ENCODE measurements around the gene ICOSLG.
"Not testable (repeated sequence)": the region's sequence is repeated elsewhere in the genome, so short reads cannot be mapped to it uniquely, and the experiment has no call there.

ICOSLG gene

DNA sequence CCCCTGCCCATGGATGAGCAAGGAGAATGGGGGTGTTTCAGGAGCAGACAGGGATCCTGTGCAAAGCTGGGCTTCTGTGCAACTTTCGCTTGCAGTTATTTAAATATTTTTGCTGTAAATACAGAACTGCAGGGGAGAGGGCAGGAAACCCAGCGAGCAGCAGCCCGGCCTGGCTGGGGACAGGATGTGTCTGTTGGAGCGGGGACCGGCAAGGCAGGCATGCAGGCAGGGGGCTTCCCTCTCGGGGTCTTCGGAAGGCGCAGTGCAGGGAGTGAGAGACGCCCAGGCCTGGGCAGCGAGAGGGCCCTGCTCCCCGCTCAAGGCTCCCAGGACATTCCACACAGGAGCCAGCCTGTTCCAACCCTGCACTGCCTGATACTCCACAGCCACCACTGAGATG, 43.2 kb upstream of the ICOSLG start:
- FAIRE-seq (no peak), DNase-seq (ENCODE audit: insufficient read length, low spot score) (no peak)
- TF ChIP-seq, protein P1, sequence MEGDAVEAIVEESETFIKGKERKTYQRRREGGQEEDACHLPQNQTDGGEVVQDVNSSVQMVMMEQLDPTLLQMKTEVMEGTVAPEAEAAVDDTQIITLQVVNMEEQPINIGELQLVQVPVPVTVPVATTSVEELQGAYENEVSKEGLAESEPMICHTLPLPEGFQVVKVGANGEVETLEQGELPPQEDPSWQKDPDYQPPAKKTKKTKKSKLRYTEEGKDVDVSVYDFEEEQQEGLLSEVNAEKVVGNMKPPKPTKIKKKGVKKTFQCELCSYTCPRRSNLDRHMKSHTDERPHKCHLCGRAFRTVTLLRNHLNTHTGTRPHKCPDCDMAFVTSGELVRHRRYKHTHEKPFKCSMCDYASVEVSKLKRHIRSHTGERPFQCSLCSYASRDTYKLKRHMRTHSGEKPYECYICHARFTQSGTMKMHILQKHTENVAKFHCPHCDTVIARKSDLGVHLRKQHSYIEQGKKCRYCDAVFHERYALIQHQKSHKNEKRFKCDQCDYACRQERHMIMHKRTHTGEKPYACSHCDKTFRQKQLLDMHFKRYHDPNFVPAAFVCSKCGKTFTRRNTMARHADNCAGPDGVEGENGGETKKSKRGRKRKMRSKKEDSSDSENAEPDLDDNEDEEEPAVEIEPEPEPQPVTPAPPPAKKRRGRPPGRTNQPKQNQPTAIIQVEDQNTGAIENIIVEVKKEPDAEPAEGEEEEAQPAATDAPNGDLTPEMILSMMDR (IDR thresholded peaks at IDR 0.05; ENCODE audit: insufficient read depth, missing control alignments): no peak

DNA sequence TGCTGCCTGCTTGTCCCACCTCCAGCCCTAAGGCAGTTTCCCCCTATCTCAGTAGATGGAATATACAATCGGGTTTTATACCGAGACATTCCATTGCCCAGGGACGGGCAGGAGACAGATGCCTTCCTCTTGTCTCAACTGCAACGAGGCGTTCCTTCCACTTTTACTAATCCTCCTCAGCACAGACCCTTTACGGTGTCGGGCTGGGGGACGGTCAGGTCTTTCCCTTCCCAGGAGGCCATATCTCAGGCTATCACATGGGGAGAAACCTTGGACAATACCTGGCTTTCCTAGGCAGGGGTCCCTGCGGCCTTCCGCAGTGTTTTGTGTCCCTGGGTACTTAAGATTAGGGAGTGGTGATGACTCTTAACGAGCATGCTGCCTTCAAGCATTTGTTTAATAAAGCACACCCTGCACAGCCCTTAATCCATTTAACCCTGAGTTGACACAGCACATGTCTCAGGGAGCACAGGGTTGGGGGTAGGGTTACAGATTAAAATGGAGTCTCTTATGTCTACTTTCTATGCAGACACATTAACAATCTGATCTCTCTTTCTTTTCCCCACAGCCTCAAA, 42.6 kb upstream of the ICOSLG start:
- not testable (repeated sequence) for FAIRE-seq; DNase-seq (ENCODE audit: insufficient read length, low spot score)

DNA sequence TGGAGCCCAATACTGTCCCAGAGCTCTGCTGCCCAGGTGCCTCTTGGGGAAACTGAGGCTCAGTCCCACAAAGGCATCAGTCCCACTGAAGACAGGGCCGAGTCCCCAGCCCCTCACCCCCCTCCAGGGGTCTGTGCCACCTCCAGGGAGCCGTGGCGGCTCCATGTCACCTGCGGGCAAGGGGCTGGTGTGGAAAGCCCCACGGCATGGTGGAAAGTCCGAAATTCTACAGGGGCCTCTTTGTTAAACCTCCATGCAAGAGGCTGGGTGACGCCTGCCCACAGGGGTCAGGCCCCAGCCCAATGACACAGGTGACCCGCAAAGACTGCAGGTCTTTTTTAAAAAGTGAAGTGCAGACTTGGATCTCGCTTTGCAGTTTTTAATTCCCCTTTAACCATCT, 41.6 kb upstream of the ICOSLG start:
- FAIRE-seq: no peak
- DNase-seq (ENCODE audit: insufficient read length, low spot score): no peak

DNA sequence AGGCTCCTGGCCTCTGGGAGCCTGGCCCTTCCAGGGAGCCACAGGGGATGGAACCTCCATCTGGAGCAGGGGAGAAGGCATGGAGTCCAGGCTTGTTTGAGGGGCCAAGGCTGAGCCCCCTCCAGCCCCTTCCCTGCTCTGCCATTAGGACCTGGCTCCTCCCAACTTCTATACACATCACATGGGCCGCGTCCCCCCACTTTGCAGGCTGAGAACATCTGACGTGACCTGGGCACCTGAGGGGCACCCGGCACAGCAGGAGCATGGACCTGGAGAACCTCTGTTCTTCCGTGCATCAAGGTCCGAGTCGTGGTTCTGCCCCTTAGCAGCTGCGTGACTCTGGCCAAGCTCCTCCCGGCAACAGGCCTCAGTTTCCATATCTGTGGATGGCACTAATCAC, 41.1 kb upstream of the ICOSLG start:
- DNase-seq (ENCODE audit: insufficient read length, low spot score) (no peak), FAIRE-seq (no peak)
- TF ChIP-seq, protein P1 (IDR thresholded peaks at IDR 0.05; ENCODE audit: insufficient read depth, missing control alignments): no peak

More for the DNA sequence above, 41.6 kb upstream of the ICOSLG start:
- TF ChIP-seq, protein P1 (IDR thresholded peaks at IDR 0.05; ENCODE audit: insufficient read depth, missing control alignments): no peak

DNA sequence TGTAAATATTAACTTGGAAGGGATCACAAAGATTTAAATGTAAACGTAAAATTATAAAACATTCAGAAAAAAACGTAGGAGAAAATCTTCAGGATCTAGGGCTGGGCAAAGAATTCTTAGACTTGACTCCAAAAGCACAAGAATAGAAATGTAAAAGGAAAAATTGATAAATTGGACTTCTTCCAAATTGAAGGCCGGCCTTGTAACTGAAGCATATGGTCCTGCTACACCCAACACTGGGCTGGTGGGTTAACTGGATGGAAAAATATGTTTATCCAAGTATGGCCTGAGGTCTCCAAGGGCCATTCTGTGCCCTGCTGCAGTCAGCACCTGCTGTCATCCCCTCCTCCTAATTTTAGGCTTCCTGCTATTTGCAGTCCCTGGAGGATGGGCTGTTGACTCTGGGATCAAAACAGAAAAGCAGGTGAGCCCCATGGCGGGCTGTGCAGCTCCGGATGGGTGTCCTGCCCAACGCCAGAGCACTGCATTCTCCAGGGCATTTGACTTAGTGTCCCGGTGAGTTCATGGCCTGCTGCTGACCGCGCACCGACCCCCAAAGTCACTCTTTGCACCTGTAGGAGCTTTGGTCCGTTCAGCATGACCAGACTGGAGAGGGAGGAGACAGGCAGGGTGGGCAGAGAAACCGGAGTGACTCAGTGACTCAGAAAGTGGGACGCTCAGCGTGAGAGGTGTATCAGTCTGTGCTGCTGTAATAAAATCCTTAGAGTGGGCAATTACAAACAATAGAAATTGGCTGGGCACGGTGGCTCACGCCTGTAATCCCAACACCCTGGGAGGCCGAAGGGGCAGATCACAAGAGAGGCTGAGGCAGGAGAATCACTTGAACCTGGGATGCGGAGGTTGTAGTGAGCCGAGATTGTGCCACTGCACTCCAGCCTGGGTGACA, 38.9 kb upstream of the ICOSLG start:
- DNase-seq (ENCODE audit: insufficient read length, low spot score) (no peak), FAIRE-seq (no peak)
- TF ChIP-seq, protein P1 (IDR thresholded peaks at IDR 0.05; ENCODE audit: insufficient read depth, missing control alignments): no peak

DNA sequence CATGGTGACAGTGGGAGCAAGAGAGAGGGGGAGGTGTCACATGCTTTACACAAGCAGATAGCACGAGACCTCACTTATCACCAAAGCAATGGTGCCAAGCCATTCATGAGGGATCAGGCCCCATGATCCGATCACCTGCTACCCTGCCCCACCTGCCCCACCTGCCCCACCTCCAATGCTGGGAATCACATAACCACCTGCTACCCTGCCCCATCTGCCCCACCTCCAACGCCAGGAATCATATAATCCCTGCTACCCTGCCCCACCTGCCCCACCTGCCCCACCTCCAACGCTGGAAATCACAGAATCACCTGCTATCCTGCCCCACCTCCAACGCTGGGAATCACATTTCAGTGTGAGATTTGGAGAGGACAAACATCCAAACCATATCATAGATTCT, 34.3 kb upstream of the ICOSLG start:
- TF ChIP-seq, protein P1 (IDR thresholded peaks at IDR 0.05; ENCODE audit: insufficient read depth, missing control alignments): no peak
- FAIRE-seq (no peak), DNase-seq (ENCODE audit: insufficient read length, low spot score) (no peak)

DNA sequence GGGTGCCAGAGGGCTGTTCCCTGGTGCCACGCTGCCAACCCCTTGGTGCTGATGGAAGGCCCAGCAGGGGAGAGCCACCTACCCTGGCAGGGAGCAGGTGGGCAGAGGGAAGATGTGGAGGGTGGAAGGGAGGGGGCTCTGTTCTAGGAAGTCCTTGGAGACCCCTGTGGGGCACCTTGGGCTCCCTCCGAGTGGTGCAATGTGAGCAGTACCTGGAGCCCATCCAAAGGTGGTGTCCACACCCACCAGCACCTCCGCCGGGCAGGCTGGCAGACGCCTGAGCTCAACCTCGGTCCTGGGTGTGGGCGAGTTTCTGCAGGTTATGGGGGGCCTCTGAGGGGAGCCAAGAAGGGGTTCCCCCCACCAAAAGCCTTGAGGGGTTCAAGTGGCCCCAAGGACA, 32.3 kb upstream of the ICOSLG start:
- DNase-seq (ENCODE audit: insufficient read length, low spot score) (no peak), FAIRE-seq (no peak)
- TF ChIP-seq, protein P1 (IDR thresholded peaks at IDR 0.05; ENCODE audit: insufficient read depth, missing control alignments): no peak

Data from D721Med (cell line).